Activated naive CD8-positive, alpha-beta T cell treated with anti-CD3 and anti-CD28 coated beads, Interleukin-2, amount 50 U/mL, for 24 hours (primary cell): Measurements from ENCODE around the gene DOCK4.

ENCODE experiments used
- ATAC-seq: fragments of 150-1000 bp; cut with Tn5 transposase; one replicate; pipeline ENCODE4 v1.10.0; 2021
- DNase-seq: peaks from one replicate; pipeline ENCODE4 v3.0.0; 2021
- H3K27ac Mint-ChIP-seq: one replicate; pipeline ENCODE4 v1.8.0; 2021; ENCODE audit warnings: mild to moderate bottlenecking, mixed read lengths
- H3K27me3 Mint-ChIP-seq: one replicate; pipeline ENCODE4 v1.8.0; 2021; ENCODE audit warnings: mixed read lengths
- H3K36me3 Mint-ChIP-seq: one replicate; pipeline ENCODE4 v1.8.0; 2021; ENCODE audit warnings: low read depth, mixed read lengths
- H3K4me1 Mint-ChIP-seq: one replicate; pipeline ENCODE4 v1.8.0; 2021; ENCODE audit warnings: mixed read lengths
- H3K4me3 Mint-ChIP-seq: one replicate; pipeline ENCODE4 v1.8.0; 2021; ENCODE audit warnings: mild to moderate bottlenecking, moderate library complexity, mixed read lengths
- H3K9me3 Mint-ChIP-seq: one replicate; pipeline ENCODE4 v1.8.0; 2021; ENCODE audit warnings: mixed read lengths

DOCK4 gene

DNA sequence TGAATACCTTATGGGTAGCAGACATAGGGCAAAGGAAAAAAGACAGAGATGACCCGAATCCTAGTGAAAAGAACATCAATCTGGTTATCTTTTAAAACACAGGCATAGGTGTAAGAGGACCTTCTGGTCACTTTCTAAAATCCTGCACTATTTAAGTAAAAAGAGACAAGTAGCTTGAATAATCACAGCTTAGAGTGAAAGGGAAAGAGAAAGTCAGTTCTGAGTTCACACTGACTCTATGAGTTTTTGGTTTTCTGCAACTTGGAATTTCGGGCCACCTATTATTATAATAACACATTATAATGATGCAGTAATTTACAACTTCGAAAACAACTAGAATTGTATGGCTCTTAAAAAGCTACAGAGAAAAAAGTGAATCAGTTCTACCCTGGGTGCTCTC, 247.8 kb downstream of the DOCK4 start:
- Mint-ChIP-seq H3K4me1 (no peaks in the 10 kb centered on the region), H3K9me3 (no peaks in the 10 kb centered on the region), H3K27me3 (peaks cover 2% of the 10 kb centered on the region), H3K27ac (no peak overlapping the region), H3K4me3 (no peak overlapping the region), H3K36me3 (no peaks in the 10 kb centered on the region)
- ATAC-seq = no peak
- no peak for DNase-seq

DNA sequence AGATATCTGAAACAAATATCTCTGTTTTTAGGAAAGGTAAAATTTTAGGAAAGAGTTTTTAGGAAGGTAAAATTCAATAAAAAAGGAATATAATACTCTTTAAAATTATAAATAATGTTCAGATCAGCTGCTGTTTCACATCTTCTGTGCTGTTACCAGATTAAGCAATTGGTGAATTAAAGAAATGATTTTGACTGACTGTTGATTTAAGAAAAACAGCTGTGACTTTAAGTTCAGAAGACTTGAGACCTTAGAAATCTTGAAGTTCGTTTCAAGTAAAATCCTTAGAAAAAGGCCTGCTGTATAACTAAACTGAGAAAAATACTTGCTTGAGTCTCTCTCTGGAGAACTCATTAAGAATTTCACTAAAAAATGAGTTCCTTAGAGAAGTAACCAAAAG, 250.6 kb downstream of the DOCK4 start:
- peaks cover 2% of the 10 kb centered on the region for H3K27me3 Mint-ChIP-seq
- H3K4me3 Mint-ChIP-seq = no peak overlapping the region
- DNase-seq = no peak

DNA sequence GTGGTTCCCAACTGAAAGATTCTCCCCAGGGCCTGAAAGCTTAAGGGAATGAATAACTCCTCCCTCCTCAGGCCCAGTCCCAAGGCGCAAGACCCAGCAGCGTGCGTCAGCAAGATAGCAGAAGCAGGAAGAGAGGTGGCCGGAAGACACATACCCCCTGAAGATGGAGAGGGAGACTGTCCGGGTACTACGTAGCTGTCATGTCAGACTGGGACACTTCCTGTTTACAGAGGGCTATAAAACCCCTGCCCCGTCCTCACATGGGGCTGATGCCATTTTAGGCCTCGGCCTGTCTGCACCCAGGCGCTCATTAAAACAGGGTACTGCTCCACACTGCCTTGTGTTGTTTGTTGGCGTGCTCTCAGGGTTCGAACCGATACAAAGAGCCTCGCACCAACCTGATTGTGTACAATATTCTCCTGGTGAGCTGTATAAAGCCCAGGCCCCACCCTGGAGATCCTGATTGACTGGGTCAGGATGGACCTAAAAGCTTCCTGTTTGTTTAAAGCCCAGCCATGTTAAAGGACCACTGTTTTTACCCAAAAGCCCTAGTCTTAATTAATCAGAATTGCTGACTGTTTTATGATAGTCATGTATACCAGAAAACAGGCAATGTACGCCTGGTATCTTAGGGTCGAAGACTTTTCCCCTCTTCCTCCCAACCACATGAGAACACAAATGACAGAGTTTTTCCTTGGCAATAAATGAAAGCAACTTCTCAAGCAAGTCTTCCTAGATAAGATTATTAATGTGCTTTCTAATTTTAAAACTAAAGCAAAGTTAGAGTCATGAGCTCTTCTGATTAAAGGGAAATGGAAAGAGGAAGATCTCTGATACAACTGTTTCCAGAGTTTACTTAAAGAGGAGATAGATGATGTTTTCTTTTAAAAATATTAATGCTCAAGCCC, 251.5 kb downstream of the DOCK4 start:
- DNase-seq (no peak), ATAC-seq (no peak)
- Mint-ChIP-seq H3K36me3 (no peaks in the 10 kb centered on the region), H3K9me3 (no peaks in the 10 kb centered on the region), H3K4me1 (no peaks in the 10 kb centered on the region), H3K27ac (no peak overlapping the region), H3K4me3 (no peak overlapping the region), H3K27me3 (no peaks in the 10 kb centered on the region)

More for the DNA sequence above, 250.6 kb downstream of the DOCK4 start:
- no peak overlapping the region for H3K27ac Mint-ChIP-seq
- no peak for ATAC-seq
- no peaks in the 10 kb centered on the region for H3K36me3 Mint-ChIP-seq
- H3K4me1 Mint-ChIP-seq = no peaks in the 10 kb centered on the region
- H3K9me3 Mint-ChIP-seq = no peaks in the 10 kb centered on the region

DNA sequence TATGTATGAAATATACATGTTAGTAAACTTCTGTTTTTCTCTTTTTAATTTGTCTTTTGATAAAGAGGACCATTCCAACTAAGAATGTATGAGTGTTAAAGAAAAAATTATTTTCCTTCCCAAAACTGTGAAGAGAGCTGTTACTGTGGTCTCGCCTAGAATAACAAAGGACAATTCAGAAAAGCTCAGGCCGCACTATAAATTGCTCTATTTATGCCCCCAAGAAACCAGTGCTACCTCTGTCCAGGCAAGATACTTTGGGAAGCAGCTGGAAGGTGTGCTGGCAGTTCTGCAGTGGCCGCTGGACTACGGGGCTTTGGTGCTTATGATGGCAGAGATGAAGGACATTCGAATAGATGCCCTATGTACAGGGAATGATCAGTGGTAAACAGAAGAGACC, 252.1 kb downstream of the DOCK4 start:
- no peaks in the 10 kb centered on the region for H3K27me3 Mint-ChIP-seq
- no peak overlapping the region for H3K27ac Mint-ChIP-seq
- H3K36me3 Mint-ChIP-seq = no peaks in the 10 kb centered on the region
- H3K4me3 Mint-ChIP-seq = no peak overlapping the region
- no peak for DNase-seq
- no peaks in the 10 kb centered on the region for H3K9me3 Mint-ChIP-seq
- no peaks in the 10 kb centered on the region for H3K4me1 Mint-ChIP-seq
- ATAC-seq = no peak

DNA sequence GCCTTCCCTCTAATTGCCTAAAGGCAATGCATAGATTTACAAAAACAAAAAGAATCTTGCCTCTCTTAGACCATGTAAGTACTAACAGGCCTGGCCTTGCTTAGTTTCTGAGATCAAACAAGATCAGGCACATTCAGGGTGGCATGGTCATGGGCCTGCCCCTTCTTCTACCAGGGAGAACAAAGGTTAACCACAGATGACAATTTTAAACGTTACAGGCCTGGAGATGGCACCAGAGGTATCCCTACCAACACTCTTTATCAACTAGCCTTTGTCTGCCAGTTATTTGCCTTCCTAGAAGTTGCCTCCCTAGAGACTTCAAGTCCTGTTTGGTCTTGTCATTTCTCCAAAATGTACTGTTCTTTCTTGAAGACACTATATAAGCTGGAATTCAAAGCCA, 252.6 kb downstream of the DOCK4 start:
- ATAC-seq (no peak), DNase-seq (no peak)
- H3K36me3 Mint-ChIP-seq = no peaks in the 10 kb centered on the region
- H3K9me3 Mint-ChIP-seq = no peaks in the 10 kb centered on the region
- H3K4me1 Mint-ChIP-seq = no peaks in the 10 kb centered on the region
- no peak overlapping the region for H3K4me3 Mint-ChIP-seq
- no peak overlapping the region for H3K27ac Mint-ChIP-seq
- H3K27me3 Mint-ChIP-seq = no peaks in the 10 kb centered on the region

DNA sequence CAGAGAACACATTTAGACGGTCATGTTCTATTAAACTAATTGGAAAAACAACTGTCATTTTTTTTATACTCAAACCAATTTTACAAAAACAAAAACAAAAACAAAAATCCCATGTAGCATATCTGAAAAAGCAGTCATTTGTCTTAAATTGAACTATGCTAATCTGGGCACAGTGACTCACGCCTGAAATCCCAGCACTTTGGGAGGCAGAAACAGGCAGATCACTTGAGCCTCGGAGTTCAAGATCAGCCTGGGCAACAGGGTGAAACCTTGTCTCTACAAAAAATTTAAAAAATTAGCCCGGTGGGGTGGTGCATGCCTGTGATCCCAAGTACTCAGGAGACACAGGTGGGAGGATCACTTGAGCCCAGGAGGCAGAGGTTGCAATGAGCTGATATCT, 253.4 kb downstream of the DOCK4 start:
- Mint-ChIP-seq H3K36me3 (no peaks in the 10 kb centered on the region), H3K4me3 (no peak overlapping the region), H3K27me3 (no peaks in the 10 kb centered on the region), H3K4me1 (no peaks in the 10 kb centered on the region), H3K27ac (no peak overlapping the region), H3K9me3 (no peaks in the 10 kb centered on the region)
- no peak for ATAC-seq
- no peak for DNase-seq

DNA sequence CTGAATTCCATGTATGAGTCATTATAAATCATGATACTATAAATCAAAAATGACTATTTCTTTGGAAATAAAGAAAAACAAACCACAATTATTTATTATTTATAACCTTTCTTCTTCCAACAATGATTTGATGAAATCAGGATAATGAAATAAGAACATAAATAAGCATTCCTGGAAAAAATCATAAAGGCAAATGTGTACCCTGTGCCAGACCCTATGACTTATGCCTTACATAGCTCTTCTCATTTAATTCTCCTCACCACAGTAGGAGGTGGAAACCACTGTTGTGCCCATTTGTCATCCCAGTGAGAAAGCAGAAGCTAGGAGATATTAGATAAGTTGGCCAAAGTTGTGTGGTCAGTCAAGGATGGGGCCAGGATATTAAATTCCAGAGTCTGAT, 255.1 kb downstream of the DOCK4 start:
- no peak for ATAC-seq

DNA sequence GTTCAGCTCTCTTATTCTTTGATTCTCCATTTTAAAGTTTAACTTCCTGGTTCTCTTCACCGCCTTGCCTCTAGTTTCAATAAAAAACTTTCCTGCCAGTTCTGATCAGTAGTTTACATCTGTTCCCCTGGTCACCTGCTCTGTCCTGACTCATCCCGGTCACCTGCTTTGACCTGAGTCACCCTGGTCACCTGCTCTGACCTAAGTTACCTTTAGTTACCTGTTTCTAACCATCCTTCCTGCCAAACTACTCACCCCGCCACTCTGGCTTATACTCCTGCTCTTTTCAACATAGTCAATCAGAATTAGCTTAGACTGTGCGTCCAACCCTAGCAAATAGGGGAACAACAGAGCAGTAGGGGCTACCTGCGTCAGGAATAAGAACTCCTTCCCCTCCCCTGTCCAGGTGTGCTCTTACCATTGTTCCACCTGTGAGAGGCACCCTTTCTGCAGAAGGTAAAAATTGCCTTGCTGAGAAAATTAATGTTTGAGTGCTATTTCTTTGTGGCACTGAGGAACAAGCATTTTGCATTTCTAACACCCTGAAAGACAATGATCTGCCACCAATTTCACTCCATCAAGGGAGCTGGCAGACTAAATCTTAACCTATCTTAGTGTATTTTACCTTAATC, 263.6 kb downstream of the DOCK4 start:
- Mint-ChIP-seq H3K27ac (no peak overlapping the region), H3K27me3 (no peaks in the 10 kb centered on the region), H3K4me3 (no peak overlapping the region), H3K4me1 (no peaks in the 10 kb centered on the region), H3K36me3 (no peaks in the 10 kb centered on the region), H3K9me3 (peaks cover 19% of the 10 kb centered on the region)
- ATAC-seq (no peak), DNase-seq (no peak)

More for the DNA sequence above, 255.1 kb downstream of the DOCK4 start:
- Mint-ChIP-seq H3K9me3 (no peaks in the 10 kb centered on the region), H3K4me3 (no peak overlapping the region), H3K36me3 (no peaks in the 10 kb centered on the region), H3K4me1 (no peaks in the 10 kb centered on the region), H3K27ac (no peak overlapping the region), H3K27me3 (no peaks in the 10 kb centered on the region)
- no peak for DNase-seq

DNA sequence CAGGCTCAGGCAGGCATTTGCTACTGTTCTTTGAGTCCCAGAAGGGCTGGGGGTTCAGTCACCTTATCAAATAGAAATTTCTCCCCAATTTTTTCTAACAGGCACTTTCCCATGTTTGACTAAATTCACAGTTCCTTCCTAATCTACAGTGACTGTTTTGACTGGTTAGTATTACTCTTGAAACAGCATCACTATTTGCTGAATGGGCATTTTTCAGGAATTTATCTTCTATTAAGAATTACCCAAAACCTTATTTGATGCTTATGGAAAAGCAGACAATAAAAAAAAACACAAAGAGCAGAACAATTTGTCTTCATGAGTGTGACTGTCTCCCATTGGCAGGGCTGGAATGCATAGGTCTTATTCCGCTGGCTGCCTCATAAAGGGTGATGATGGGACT, 269.0 kb downstream of the DOCK4 start:
- Mint-ChIP-seq H3K4me1 (no peaks in the 10 kb centered on the region), H3K27me3 (no peaks in the 10 kb centered on the region), H3K27ac (no peak overlapping the region), H3K36me3 (no peaks in the 10 kb centered on the region), H3K4me3 (no peak overlapping the region), H3K9me3 (peaks cover 8% of the 10 kb centered on the region)
- no peak for ATAC-seq
- no peak for DNase-seq

DNA sequence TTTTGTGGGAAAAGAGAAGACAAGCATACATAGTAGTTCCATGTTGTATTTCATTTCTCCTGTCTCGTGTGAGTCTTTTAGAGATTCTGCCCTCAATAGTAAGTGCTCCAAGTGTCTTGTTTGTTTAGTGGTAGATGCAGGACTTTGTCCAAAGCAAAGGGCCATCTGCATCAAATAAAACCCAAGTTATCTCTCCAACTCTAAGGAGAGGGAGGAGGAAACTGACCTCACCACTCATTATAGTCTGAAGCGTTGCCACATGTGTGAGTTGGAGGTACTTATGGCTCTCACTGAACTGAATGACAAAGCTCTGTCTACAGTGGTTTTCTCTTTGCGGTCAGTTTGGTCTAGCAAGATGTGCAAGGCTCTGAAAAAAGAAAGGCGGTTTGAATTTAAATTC, 272.6 kb downstream of the DOCK4 start:
- ATAC-seq = no peak
- H3K4me3 Mint-ChIP-seq = no peak overlapping the region
- no peaks in the 10 kb centered on the region for H3K9me3 Mint-ChIP-seq
- no peaks in the 10 kb centered on the region for H3K27me3 Mint-ChIP-seq
- no peak for DNase-seq
- no peaks in the 10 kb centered on the region for H3K4me1 Mint-ChIP-seq
- no peak overlapping the region for H3K27ac Mint-ChIP-seq
- H3K36me3 Mint-ChIP-seq = no peaks in the 10 kb centered on the region

DNA sequence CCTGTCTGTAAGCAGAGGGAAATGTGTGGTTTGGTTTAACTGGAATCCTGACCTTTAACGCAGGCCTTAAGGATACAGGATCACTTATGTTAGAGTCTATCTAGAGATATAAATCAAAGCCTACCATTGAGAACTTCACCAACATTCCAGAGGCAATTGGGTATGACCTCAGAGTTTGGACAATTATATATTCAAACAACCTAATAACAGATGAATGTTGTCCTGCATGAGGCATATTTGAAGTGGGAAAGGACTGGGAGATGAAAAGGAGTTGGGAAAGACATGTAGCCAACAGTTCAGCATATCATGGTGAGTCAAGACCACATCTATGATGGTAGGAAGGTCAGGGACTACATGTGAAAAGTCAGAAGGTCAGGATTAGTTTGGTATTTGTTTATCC, 274.2 kb downstream of the DOCK4 start:
- H3K9me3 Mint-ChIP-seq = no peaks in the 10 kb centered on the region
- H3K27me3 Mint-ChIP-seq = no peaks in the 10 kb centered on the region
- no peak for DNase-seq
- H3K4me1 Mint-ChIP-seq = no peaks in the 10 kb centered on the region
- no peak for ATAC-seq
- no peak overlapping the region for H3K4me3 Mint-ChIP-seq
- no peak overlapping the region for H3K27ac Mint-ChIP-seq
- H3K36me3 Mint-ChIP-seq = no peaks in the 10 kb centered on the region

DNA sequence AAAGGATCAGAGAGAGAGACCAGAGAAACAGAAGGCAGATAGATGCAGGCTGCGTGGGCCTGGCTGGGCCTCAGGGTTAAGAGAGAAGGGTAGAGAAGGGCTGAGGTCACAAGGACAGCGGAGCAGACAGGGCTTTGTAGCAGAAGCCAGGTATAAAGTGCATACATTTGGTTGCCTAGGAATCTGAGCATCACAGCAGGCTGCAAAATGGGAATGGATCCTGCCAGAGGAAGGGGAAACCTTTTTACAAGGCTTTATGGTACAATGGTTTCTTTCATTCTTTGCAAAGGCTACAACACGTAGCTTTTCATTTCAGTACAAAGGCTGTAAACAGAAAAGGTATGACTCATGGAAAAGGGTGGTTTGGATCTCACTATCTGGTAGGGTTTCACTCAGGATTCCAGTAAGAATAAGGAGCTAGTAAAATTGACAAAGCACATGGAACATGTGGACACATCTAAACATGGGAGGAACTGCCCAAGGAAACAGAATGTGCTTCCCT, 275.1 kb downstream of the DOCK4 start:
- DNase-seq = no peak
- H3K27ac Mint-ChIP-seq = no peak overlapping the region
- H3K9me3 Mint-ChIP-seq = no peaks in the 10 kb centered on the region
- H3K36me3 Mint-ChIP-seq = no peaks in the 10 kb centered on the region
- no peaks in the 10 kb centered on the region for H3K27me3 Mint-ChIP-seq
- H3K4me1 Mint-ChIP-seq = no peaks in the 10 kb centered on the region
- H3K4me3 Mint-ChIP-seq = no peak overlapping the region
- no peak for ATAC-seq

DNA sequence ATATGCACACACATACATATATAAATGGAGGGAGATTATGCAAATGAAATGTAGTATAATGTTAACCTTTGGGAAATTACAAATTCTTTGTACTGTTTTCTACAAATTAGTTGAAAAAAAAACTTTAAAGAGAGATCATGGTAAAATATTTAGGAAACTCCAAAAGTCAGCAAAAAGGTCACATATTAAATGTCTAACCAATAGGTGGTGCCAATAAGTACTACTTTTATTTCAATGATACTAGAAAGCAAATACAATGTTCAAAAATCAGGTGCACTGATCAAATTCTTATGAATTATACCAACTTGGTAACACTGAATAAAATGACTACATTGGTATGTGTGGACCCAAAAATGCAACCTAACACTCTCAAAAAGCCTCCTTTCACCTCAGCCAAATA, 276.9 kb downstream of the DOCK4 start:
- Mint-ChIP-seq H3K4me1 (no peaks in the 10 kb centered on the region), H3K9me3 (no peaks in the 10 kb centered on the region), H3K4me3 (no peak overlapping the region), H3K36me3 (peaks cover 1% of the 10 kb centered on the region), H3K27ac (no peak overlapping the region), H3K27me3 (peaks cover 5% of the 10 kb centered on the region)
- DNase-seq (no peak), ATAC-seq (no peak)

DNA sequence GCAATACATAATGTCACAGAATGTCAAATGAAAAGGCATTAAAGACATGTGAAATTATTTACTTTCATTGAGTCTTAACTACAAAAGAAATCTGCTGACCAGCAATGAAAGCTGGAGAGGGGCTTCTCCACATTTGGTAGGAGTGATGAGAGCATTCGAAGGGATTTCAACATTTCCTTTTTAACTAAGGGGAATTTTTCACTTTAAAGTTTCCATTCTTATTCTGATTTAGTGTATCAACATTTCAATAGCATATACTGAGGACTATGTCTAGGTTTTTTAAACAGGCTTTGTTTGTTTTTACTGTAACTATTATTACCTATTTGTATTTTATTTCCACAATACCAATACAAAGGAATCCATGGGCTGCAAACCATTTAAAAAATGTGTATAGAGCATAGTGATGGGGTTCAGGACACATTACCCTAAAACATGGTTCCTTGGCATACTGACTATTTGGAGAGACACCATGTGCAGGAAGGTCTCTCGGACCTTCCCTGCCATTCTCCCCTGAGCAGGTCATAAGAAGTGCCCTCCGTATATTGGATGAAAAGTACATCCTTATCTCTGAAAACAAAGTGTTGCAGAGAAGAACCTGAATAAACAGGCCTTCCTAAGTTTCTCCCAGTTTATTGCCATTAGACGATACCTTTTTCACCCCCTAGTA, 278.7 kb downstream of the DOCK4 start:
- ATAC-seq (no peak), DNase-seq (no peak)
- Mint-ChIP-seq H3K27me3 (peaks cover 5% of the 10 kb centered on the region), H3K36me3 (peaks cover 1% of the 10 kb centered on the region), H3K4me3 (no peak overlapping the region), H3K4me1 (no peaks in the 10 kb centered on the region), H3K27ac (no peak overlapping the region), H3K9me3 (no peaks in the 10 kb centered on the region)

DNA sequence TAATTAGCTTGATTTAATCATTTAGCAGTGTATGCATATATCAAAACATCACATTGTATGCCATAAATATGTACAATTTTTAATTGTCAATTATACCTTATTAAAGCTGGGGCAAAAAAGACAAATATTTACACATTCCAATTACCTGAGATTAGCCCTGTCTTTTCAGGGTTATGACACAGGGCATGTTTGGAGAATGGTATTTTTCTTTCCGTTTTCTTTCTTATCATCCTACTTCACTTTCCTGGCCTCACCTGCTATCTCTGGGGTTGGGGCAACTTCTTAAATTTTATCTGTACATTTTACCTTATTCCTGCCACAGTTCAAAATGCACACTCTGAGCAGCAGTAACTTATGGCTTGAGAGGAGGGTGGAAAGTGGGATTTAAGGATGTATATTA, 285.9 kb downstream of the DOCK4 start:
- H3K27ac Mint-ChIP-seq = no peak overlapping the region
- no peaks in the 10 kb centered on the region for H3K9me3 Mint-ChIP-seq
- peaks cover 1% of the 10 kb centered on the region for H3K36me3 Mint-ChIP-seq
- no peak for DNase-seq
- H3K4me3 Mint-ChIP-seq = no peak overlapping the region
- no peak for ATAC-seq
- peaks cover 2% of the 10 kb centered on the region for H3K27me3 Mint-ChIP-seq
- H3K4me1 Mint-ChIP-seq = no peaks in the 10 kb centered on the region
